WTC11 (cell line): ENCODE measurements around the gene IFNAR2.

Experiments used
- NFYB ChIP-seq: sonication (generic); formaldehyde crosslinking; conservative IDR thresholded peaks from 2 replicates; pipeline ENCODE4 v1.8.0; 2022; ENCODE audit warnings: low read depth, missing genetic modification reagents
- NR1H2 ChIP-seq: sonication (generic); formaldehyde crosslinking; IDR thresholded peaks from 2 replicates; pipeline ENCODE4 v1.9.0; 2021; ENCODE audit warnings: mild to moderate bottlenecking, moderate library complexity, missing genetic modification reagents
- NR2C2 ChIP-seq: sonication (generic); formaldehyde crosslinking; IDR thresholded peaks from 2 replicates; pipeline ENCODE4 v1.8.0; 2022; ENCODE audit warnings: mild to moderate bottlenecking, missing genetic modification reagents
- RELA ChIP-seq: sonication (generic); formaldehyde crosslinking; IDR thresholded peaks from 2 replicates; pipeline ENCODE4 v1.8.1; 2022; ENCODE audit warnings: missing genetic modification reagents, mild to moderate bottlenecking, borderline replicate concordance
- SP1 ChIP-seq: sonication (generic); formaldehyde crosslinking; conservative IDR thresholded peaks from 2 replicates; pipeline ENCODE4 v1.8.1; 2022; ENCODE audit warnings: missing genetic modification reagents
- TEAD4 ChIP-seq: sonication (generic); formaldehyde crosslinking; IDR thresholded peaks from 2 replicates; pipeline ENCODE4 v1.8.0; 2022; ENCODE audit warnings: mild to moderate bottlenecking, missing genetic modification reagents
- ZNF232 ChIP-seq: sonication (generic); formaldehyde crosslinking; IDR thresholded peaks from 2 replicates; pipeline ENCODE4 v1.8.0; 2022; ENCODE audit warnings: mild to moderate bottlenecking, missing genetic modification reagents
- ZNF423 ChIP-seq: fragments of 250-450 bp; sonication (Bioruptor Pico); IDR thresholded peaks from 2 replicates; pipeline ENCODE4 v2.1.2; 2022; ENCODE audit warnings: mild to moderate bottlenecking, moderate library complexity
- TF ChIP-seq, protein P1 (sequence below): fragments of 200-600 bp; IDR thresholded peaks from 2 replicates; pipeline ENCODE4 v1.8.0; 2022; ENCODE audit warnings: antibody characterized with exemption
- TF ChIP-seq, protein P2 (sequence below): sonication (generic); formaldehyde crosslinking; IDR thresholded peaks from 2 replicates; pipeline ENCODE4 v1.8.0; 2023; ENCODE audit warnings: missing genetic modification reagents
- TF ChIP-seq, protein P3 (sequence below): sonication (generic); formaldehyde crosslinking; IDR thresholded peaks from 2 replicates; pipeline ENCODE4 v1.8.0; 2022; ENCODE audit warnings: mild to moderate bottlenecking, missing genetic modification reagents

DNA sequence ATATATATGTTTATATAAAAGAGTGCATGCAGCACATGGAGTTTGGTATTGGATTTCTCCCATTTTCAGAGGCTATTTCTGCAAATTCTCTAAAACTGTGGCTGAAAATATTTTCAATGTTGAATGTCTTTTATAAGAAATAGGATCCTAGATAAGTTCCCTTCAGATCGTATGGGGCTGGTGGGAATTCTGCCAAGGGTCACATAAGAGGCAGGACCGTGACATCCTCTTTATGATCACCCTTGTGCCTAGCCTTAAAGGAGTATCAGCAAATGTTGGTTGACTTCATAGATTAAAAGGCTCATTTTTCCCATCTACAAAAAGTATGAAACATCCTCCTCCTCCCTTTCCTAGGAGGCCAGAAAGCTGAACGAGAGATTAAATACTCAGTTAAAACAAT lies 1.3 kb upstream of the IFNAR2 start:
- TF ChIP-seq, protein P1, sequence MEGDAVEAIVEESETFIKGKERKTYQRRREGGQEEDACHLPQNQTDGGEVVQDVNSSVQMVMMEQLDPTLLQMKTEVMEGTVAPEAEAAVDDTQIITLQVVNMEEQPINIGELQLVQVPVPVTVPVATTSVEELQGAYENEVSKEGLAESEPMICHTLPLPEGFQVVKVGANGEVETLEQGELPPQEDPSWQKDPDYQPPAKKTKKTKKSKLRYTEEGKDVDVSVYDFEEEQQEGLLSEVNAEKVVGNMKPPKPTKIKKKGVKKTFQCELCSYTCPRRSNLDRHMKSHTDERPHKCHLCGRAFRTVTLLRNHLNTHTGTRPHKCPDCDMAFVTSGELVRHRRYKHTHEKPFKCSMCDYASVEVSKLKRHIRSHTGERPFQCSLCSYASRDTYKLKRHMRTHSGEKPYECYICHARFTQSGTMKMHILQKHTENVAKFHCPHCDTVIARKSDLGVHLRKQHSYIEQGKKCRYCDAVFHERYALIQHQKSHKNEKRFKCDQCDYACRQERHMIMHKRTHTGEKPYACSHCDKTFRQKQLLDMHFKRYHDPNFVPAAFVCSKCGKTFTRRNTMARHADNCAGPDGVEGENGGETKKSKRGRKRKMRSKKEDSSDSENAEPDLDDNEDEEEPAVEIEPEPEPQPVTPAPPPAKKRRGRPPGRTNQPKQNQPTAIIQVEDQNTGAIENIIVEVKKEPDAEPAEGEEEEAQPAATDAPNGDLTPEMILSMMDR: no peak
- TF ChIP-seq, protein P2, sequence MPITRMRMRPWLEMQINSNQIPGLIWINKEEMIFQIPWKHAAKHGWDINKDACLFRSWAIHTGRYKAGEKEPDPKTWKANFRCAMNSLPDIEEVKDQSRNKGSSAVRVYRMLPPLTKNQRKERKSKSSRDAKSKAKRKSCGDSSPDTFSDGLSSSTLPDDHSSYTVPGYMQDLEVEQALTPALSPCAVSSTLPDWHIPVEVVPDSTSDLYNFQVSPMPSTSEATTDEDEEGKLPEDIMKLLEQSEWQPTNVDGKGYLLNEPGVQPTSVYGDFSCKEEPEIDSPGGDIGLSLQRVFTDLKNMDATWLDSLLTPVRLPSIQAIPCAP (CRISPR knock-in tag): no peak
- TF ChIP-seq NR1H2 (CRISPR knock-in tag) (no peak), ZNF423 (CRISPR knock-in tag) (no peak), SP1 (no peak), ZNF232 (CRISPR knock-in tag) (no peak), NFYB (CRISPR knock-in tag) (no peak), RELA (CRISPR knock-in tag) (no peak), NR2C2 (CRISPR knock-in tag) (no peak), TEAD4 (no peak)
- TF ChIP-seq, protein P3, sequence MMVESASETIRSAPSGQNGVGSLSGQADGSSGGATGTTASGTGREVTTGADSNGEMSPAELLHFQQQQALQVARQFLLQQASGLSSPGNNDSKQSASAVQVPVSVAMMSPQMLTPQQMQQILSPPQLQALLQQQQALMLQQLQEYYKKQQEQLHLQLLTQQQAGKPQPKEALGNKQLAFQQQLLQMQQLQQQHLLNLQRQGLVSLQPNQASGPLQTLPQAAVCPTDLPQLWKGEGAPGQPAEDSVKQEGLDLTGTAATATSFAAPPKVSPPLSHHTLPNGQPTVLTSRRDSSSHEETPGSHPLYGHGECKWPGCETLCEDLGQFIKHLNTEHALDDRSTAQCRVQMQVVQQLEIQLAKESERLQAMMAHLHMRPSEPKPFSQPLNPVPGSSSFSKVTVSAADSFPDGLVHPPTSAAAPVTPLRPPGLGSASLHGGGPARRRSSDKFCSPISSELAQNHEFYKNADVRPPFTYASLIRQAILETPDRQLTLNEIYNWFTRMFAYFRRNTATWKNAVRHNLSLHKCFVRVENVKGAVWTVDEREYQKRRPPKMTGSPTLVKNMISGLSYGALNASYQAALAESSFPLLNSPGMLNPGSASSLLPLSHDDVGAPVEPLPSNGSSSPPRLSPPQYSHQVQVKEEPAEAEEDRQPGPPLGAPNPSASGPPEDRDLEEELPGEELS (CRISPR knock-in tag): no peak
